Mesodermal cell (in vitro differentiated cells): Measurements from ENCODE around the gene ULK4.

Experiments
- H3K27ac ChIP-seq: 2 replicates; pipeline ENCODE4 v1.7.0; 2013; ENCODE audit warnings: mild to moderate bottlenecking, low read depth, low read length, moderate library complexity; ENCODE audit not compliant: severe bottlenecking
- H3K36me3 ChIP-seq: 2 replicates; pipeline ENCODE4 v1.7.1; 2013; ENCODE audit warnings: mild to moderate bottlenecking, low read length, moderate library complexity; ENCODE audit not compliant: control insufficient read depth, insufficient read depth
- H3K4me1 ChIP-seq: one replicate; pipeline ENCODE4 v1.7.1; 2013; ENCODE audit warnings: mild to moderate bottlenecking, low read length; ENCODE audit not compliant: insufficient read depth, control insufficient read depth, poor library complexity, severe bottlenecking
- H3K4me3 ChIP-seq: 2 replicates; pipeline ENCODE4 v1.7.0; 2013; ENCODE audit warnings: low read length, control low read depth, mild to moderate bottlenecking; ENCODE audit not compliant: insufficient read depth, poor library complexity, severe bottlenecking; ENCODE audit errors: extremely low read depth
- H3K9me3 ChIP-seq: 2 replicates; pipeline ENCODE4 v1.7.1; 2013; ENCODE audit warnings: mild to moderate bottlenecking, low read length, moderate library complexity; ENCODE audit not compliant: control insufficient read depth
- WGBS, 2 experiments: methylation state at CpG; one replicate each; pipeline ENCODE4 v1.1.5; 2013; ENCODE audit warnings: missing lambda C conversion rate in 2 of 2; ENCODE audit not compliant: insufficient coverage in 2 of 2; 5-methylcytosine and 5-hydroxymethylcytosine counted together

ULK4 gene

DNA sequence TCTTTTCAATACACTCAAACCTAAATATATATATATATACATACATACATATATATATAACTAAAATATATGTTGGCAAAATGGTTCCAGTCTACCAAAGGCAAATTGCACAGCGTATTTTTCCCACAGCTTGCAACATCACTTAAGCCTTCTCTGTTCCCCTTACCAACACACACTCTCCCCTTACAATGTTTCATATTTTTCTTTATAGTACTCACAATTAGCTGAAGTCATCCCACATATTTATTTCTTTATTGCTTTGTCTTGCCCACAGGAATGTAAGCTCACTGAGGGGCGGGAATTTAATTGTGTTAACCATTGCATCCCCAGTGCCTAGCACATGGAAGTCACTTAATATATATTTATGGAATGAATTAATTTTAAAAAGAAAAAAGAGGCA lies 288.3 kb downstream of the ULK4 start:
- WGBS, 2 experiments, result 86 to 100% methylated on average over 1 of the region's 2 CpGs
- H3K4me3 ChIP-seq, result no peak overlapping the region
- H3K36me3 ChIP-seq, result no peaks in the 10 kb centered on the region
- H3K9me3 ChIP-seq, result no peaks in the 10 kb centered on the region
- H3K4me1 ChIP-seq, result no peaks in the 10 kb centered on the region
- H3K27ac ChIP-seq, result no peak overlapping the region

DNA sequence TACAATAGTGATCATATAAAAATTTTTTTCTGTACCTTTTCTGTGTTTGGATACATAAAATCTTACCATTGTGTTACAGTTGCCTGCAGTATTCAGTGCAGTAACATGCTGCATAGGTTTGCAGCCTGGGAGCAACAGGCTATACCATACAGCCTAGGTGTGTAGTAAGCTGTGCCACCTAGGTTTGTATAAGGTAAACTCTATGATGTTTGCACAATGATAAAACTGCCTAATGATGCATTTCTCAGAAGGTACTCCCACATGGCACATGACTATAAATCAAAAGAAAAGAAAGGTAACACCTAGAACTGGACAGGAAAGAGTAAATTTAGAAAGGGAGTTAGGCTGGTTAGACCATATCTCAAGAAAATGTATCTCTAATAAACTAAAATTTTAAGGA lies 293.5 kb downstream of the ULK4 start:
- Histone ChIP-seq H3K27ac (no peak overlapping the region), H3K4me3 (no peak overlapping the region), H3K4me1 (no peaks in the 10 kb centered on the region), H3K9me3 (peaks cover 9% of the 10 kb centered on the region), H3K36me3 (no peaks in the 10 kb centered on the region)

DNA sequence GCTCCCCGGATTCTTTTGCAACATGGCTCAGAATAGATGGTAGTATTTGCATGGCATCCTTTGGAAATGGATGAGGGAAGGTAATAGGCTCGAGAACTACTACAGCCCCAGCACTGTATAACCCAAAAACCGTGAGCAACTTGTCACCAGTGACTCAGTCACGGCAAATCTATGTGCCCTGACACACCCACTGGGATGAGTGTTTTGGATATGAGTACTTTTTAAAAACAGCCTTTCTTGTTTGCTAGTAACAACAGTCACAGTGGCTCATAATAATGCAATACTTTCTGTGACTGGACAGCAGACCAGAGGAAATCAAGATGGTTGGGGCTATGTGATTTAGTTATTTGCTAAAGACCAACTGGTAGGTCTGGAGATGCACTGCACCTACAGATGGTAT lies 299.6 kb downstream of the ULK4 start:
- WGBS, 2 experiments, result 80% methylated on average over 1 of the region's 4 CpGs; no CpG with 5 or more reads in 1 of the 2 experiments
- no peak overlapping the region for H3K4me3 ChIP-seq
- no peaks in the 10 kb centered on the region for H3K4me1 ChIP-seq
- peaks cover 9% of the 10 kb centered on the region for H3K9me3 ChIP-seq
- H3K27ac ChIP-seq, result no peak overlapping the region
- H3K36me3 ChIP-seq, result no peaks in the 10 kb centered on the region

DNA sequence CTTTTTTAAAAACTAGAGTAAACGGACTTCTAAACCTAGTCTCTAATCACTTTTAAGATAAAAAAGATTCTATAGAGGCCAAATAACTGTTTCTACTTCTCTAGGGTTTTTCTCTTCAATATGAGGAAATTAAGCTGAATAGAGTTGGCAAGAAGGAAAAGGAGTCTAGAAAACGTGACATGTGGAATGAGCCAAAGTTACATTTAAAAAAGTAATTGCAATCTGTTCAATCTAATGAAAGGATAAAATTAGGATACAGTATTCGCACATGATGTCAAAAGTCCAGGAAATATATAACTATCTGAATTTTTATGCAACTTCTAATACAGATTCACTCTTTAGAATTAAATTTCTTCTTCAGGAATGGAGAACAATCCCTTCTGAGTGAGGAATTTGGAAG lies 300.1 kb downstream of the ULK4 start:
- Histone ChIP-seq H3K9me3 (peaks cover 9% of the 10 kb centered on the region), H3K4me3 (no peak overlapping the region), H3K36me3 (no peaks in the 10 kb centered on the region), H3K4me1 (no peaks in the 10 kb centered on the region), H3K27ac (no peak overlapping the region)
- no CpG with 5 or more reads among the region's 3 CpGs for WGBS, 2 experiments

DNA sequence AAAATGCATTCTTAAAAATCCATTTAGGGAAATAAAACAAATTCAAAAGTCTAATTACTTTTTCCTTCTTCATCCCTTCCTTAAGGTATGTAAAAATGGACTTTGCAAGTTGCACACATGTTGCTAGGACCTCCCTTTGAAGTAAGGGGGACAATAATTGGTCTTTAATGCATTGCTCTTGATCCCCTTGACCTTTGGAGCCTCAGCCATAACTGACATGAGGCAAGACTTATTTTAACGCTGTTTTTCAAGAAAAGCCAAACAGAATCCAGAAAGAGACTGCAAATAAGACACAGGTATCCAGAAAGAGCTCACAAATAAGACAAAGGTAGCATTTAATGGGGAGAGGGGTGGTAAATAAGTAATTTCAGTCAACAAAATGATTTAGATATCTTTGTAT lies 301.4 kb downstream of the ULK4 start:
- H3K36me3 ChIP-seq, result no peaks in the 10 kb centered on the region
- H3K9me3 ChIP-seq, result no peaks in the 10 kb centered on the region
- 100% methylated on average over 1 of the region's 1 CpG for WGBS, 2 experiments
- no peaks in the 10 kb centered on the region for H3K4me1 ChIP-seq
- H3K27ac ChIP-seq, result no peak overlapping the region
- no peak overlapping the region for H3K4me3 ChIP-seq

DNA sequence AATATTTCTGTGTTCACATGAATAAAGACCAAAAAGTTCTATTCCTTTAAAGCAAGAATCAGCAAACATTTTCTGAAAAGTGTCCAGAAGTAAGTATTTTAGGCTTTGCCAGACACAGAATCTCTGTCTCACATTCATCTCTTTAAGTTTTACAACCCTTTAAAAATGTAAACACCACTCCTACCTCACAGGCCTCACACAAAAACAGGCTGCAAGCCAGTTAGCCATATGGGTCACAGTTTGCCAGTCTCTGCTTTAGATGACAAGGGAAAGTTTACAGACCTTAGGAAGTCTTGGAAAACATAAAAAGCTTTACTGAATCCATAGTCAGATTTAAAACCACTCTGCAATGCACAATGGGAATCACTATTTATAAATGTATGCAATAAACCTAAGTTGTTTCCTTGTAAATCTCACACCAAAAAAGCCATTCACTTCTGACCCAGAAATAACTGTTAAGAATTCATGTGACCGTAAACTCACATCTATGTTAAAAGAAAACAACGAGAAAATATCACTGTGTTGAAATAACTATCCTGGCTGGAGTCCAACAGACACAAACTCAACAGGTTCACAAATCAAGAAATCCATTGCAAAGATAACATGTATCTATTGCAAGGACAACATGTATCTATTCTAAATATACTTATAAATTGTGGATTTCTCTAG lies 308.2 kb downstream of the ULK4 start:
- H3K36me3 ChIP-seq, result no peaks in the 10 kb centered on the region
- 75 to 83% methylated on average over 2 of the region's 2 CpGs for WGBS, 2 experiments
- H3K4me1 ChIP-seq, result peaks cover 3% of the 10 kb centered on the region
- peaks cover 5% of the 10 kb centered on the region for H3K9me3 ChIP-seq
- H3K27ac ChIP-seq, result peak overlapping the region; percentile 64
- no peak overlapping the region for H3K4me3 ChIP-seq

DNA sequence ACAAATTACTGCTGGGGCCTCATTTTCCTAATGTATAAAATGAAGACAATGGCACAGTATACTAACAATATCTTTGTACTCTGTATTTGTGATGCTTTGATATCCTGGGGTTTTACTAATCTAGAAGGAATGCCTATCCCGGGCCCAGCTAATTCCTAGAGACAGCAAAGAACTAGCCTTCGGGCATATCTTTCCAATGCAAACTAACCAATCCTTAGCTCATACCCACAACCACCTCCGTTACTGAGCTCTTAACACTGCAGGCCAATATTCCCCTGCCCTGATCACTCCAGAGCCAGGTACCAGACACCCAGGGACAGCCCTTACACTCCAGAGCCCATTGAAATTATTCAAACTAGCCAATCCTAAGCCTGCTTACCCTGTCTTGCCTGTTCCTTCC lies 309.0 kb downstream of the ULK4 start:
- H3K27ac ChIP-seq, result peak overlapping the region; percentile 50
- no peaks in the 10 kb centered on the region for H3K36me3 ChIP-seq
- H3K4me3 ChIP-seq, result no peak overlapping the region
- peaks cover 3% of the 10 kb centered on the region for H3K4me1 ChIP-seq
- 40 to 72% methylated on average over 2 to 3 of the region's 3 CpGs for WGBS, 2 experiments
- peaks cover 12% of the 10 kb centered on the region for H3K9me3 ChIP-seq

DNA sequence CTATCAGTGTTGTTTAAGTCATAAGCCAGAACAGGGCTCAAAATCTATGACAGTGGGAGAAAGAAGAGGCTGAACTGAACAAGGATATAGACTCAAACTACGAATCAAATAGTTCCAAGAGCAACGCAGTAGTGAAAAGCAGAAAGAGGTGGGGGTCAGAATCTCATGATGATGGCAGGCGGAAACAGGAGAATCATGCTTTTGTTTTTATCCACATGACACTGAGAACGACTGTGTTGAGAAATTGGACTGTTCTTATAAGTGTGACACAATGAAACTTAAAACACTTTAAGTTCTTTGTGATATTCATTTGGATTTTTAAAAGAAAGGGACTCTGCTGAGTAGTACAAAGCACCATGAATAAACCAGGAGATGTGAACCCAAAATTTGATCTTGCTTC lies 309.4 kb downstream of the ULK4 start:
- WGBS, 2 experiments, result 77 to 80% methylated on average over 4 of the region's 4 CpGs
- Histone ChIP-seq H3K4me3 (no peak overlapping the region), H3K27ac (no peak overlapping the region), H3K9me3 (peaks cover 12% of the 10 kb centered on the region), H3K4me1 (peaks cover 3% of the 10 kb centered on the region), H3K36me3 (no peaks in the 10 kb centered on the region)

DNA sequence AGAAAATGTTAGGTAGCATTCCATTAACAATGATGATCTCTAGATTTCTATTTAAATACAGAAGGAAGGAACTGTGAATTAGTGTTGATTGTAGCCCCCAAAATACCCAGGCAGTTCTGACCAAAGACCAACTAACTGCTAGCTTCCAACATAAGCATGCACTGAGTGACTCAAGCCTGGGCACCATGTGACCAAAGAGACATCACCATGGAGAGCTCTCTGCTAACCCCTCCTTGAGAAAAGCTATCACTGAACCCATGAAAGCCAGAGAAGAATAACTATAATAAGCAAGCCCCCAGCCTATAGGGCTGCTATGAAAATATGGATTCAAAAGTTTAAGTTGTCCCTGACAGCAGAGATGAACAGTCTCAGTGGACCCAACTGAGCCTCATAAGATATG lies 310.2 kb downstream of the ULK4 start:
- Histone ChIP-seq H3K4me3 (no peak overlapping the region), H3K27ac (no peak overlapping the region), H3K36me3 (no peaks in the 10 kb centered on the region), H3K4me1 (peaks cover 3% of the 10 kb centered on the region), H3K9me3 (peaks cover 12% of the 10 kb centered on the region)

DNA sequence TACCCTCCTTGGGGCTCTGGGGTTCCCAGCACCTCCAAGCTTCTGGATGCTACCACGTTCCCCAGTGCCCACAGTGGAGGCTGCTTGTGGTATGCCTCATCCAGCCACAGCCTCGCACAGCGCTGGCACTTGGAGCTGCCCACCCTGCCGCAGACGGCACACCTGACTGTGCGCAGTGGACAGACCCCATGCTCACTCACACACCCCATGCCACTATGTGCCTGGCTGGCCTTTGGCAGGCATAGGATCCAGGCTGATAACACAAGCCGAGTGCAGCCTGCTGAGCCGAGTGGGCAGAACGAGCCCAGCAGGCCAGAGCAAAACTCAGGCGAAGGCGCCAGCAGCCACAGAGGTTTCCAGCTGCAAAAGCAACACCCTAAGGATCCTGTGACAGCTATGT lies 311.5 kb downstream of the ULK4 start:
- H3K9me3 ChIP-seq, result peaks cover 12% of the 10 kb centered on the region
- WGBS, 2 experiments, result 97 to 98% methylated on average over 6 to 10 of the region's 11 CpGs
- H3K36me3 ChIP-seq, result no peaks in the 10 kb centered on the region

DNA sequence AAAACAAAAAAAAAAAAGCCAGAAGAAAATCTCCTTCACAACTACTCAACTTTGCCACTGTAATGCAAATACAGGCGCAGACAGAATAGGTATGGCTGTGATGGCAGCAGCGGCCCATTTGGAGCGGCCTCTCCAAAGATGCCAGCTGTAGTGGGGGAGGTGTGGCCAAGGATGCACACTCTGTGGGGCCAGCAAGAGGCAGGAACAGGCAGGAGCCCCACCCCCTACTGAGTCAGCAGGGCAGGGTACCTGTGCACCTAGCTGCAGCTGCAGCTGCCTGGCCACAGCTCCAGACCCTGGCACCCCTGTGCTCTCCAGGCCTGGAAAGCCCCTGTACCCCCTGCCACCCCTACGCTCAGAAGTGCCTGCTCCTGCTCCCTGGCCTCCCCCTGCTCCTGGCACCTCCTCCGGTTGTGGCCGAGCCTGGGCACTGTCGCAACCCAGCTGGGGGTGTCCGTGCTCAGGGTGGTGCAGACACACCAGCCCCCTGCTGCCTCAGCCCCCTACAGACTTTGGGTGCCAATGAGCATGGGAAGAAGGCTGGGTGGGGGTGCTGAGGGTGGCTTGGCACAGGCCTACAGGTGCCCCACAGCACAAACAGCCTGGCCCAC lies 312.7 kb downstream of the ULK4 start:
- H3K27ac ChIP-seq, result no peak overlapping the region
- WGBS, 2 experiments, result 96 to 100% methylated on average over 2 to 8 of the region's 8 CpGs

More for the DNA sequence above, 311.5 kb downstream of the ULK4 start:
- peaks cover 3% of the 10 kb centered on the region for H3K4me1 ChIP-seq
- H3K4me3 ChIP-seq, result no peak overlapping the region
- H3K27ac ChIP-seq, result no peak overlapping the region

More for the DNA sequence above, 312.7 kb downstream of the ULK4 start:
- Histone ChIP-seq H3K4me3 (no peak overlapping the region), H3K36me3 (no peaks in the 10 kb centered on the region), H3K4me1 (peaks cover 3% of the 10 kb centered on the region), H3K9me3 (peaks cover 12% of the 10 kb centered on the region)
